ENCODE measurements around the gene OFD1. TPM values are rescaled to one million over a fixed set of nuclear protein-coding genes. Genes with fewer than 3 reads are reported as not detected.

The OFD1 gene
- total RNA-seq, 1 donor from 2014 or later, result 12.8 TPM

DNA sequence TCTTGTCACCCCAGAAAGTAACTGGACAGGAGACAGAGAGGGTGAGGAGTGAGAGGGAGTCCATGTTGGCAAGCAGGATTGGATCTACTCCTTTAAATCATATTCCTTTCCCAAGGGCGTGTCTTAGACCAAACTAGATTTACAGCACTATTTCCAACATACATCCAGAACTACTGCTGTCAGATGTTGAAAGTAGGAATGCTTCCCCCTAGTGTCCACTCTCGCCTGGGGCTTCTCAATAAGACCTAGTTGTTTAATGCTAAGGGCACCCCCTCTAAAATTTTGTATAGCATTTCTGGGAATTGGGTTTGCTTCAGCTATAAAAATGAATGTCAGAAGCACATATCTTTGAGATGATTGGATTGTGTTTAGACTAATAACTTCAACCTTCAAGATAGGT, 13.3 kb downstream of the OFD1 start:
- no peak for DNase-seq (ENCODE audit: low spot score)
- intact Hi-C loops (cut with DNase I), result loop anchor here (5.0 kb wide), 1 partner anchor 91 kb away; no protein-coding TSS in a partner anchor

DNA sequence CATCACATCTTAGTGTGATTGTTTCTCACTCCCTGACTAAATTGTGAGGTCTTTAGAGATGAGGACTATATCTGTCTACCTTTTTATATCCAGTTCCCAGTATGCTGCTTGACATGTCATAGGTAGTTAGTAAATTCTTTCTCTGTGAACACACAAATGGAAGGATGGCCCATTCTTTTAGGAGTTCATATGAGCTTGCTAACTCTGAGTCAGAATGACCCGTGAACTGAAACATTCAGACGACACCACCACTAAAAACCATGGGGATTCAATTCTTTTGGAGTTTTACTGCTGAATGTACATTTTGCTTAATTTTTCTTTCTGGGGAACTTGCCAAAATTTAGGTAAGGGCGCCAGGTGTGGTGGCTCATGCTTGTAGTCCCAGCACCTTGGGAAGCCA, 13.9 kb downstream of the OFD1 start:
- DNase-seq (ENCODE audit: low spot score), result no peak
- intact Hi-C loops (cut with DNase I), result loop anchor here (5.0 kb wide), 1 partner anchor 91 kb away; no protein-coding TSS in a partner anchor

DNA sequence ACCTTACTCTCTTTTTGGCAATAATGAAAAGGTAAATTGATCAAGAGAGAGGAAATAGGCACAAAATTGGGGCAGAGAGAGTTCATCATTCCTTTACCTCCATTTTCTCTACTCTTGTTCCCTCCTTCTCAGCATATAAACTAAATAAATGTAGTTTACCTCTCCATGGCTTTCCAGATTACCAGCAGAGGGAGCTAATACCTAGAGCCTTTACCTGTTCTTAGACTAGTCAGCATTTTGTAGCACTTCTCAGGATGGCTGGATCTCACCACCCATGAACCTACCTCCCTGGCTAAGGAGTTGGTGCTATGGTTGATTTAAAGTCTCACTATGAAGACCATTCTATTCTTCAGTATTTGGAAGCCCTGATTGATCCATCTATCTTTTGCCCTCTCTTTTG, 15.7 kb downstream of the OFD1 start:
- intact Hi-C loops (cut with DNase I), result loop anchor here (2.0 kb wide), 1 partner anchor 283 kb away; no protein-coding TSS in a partner anchor
- no peak for DNase-seq (ENCODE audit: low spot score)

DNA sequence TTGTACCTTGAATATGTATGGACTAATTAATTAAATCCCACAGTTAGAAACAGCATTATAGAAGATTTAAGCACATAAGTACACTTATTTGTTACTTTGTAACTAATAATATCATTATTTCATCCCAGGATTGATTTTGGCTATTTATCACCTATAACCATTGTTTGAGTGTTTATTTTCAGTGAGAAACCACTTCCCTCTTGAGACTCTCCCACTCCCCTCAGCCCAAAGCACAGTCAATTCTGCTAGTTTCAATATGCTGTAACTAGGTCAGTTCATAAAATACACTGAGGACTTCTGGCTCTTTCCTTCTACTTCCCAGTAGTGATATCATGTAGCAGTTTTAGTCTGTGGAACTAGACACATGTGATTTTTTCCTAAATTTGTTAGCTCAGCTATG, 16.3 kb downstream of the OFD1 start:
- intact Hi-C loops (cut with DNase I), result loop anchor here (2.0 kb wide), 1 partner anchor 282 kb away; no protein-coding TSS in a partner anchor
- DNase-seq (ENCODE audit: low spot score), result no peak

DNA sequence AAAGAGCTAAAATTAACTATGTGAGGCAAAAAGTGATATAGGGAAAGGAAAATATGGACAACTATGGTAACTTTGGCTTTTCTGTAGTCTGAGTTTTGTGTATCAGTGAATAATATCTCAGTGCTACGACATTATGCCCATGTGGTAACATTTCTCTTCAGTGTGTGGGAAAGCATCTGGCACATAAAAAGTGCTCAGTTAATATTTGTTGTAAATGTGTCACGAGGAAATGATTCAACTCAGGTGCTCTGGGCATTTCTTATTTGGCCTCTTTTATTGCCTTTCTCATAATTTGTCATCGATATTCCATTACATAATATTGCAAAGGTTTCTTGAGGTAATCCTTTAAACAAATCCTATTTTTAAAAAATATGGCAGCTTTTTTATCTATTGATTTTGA, 17.6 kb downstream of the OFD1 start:
- intact Hi-C loops (cut with DNase I), result no loop called here
- DNase-seq (ENCODE audit: low spot score), result no peak

DNA sequence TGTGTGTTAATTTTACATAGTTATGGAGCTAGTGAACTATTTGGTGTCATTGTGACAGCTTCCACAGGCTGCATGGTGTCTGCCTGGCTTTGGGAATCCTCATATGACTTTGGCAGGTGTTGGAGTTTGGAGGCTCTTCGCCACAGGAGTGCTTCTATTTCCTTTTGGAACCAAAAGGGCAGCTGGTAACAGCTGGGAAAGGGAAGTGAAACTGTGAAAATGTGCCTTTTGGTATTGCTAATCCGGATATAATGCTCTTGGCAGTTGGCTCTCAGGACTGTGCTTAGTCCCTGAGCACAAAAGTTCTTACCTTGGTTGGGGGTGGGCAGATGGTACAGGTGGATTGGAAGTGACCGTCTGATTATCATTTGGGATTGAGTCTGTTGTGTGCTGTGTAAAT, 18.1 kb downstream of the OFD1 start:
- intact Hi-C loops (cut with DNase I), result no loop called here
- no peak for DNase-seq (ENCODE audit: low spot score)

DNA sequence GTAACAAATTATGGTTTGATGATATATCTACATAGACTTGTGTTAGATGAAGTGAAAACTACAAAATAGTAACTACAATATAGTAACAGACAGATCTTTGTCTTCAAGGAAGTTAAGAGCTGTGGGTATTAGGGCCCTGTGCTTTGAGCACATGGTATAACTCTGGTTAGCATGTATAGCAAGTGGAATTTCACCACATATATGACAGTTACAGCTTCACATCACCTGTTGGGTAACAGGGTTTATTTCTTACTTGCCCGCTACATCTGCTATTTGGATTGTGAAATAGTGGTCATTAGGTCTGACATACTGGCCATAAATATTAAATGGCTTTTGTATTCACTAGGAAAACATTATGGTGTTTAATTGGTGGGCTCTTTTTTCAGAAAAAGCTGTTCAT, 20.2 kb downstream of the OFD1 start:
- intact Hi-C loops (cut with DNase I), result no loop called here
- no peak for DNase-seq (ENCODE audit: low spot score)

DNA sequence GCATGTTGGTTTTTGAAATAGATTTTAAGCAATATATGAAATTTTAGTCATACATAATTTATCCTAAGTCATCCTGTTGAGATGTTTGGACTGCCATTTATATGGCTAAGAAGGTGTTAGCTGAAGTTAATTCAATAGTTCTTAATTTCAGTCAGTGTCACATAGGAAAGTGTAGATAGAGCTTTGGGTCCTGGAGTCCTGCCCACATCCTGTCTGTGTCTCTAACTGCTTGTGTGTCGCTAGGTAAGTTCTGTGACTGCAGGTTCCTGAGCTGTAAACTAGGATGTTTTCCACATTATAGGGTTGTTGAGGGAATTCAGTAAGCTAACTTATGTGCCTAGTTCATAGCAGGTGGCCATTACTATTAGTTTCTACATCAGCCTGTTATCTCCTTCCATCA, 20.7 kb downstream of the OFD1 start:
- intact Hi-C loops (cut with DNase I), result no loop called here
- no peak for DNase-seq (ENCODE audit: low spot score)

DNA sequence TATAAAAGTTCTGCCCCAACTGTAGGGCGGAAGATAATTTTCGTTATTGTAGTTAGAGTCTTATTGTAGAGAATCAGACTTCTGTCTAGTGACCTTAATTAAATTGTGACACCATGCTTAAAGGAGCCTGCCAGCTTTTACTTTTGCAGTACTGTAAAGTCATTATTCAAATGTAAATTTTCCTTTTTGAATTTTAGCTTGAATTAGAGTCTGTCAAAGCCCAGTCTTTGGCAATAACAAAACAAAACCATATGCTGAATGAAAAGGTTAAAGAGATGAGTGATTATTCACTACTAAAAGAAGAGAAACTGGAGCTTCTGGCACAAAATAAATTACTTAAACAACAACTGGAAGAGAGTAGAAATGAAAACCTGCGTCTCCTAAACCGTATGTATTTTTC, 21.8 kb downstream of the OFD1 start:
- intact Hi-C loops (cut with DNase I), result no loop called here
- no peak for DNase-seq (ENCODE audit: low spot score)

DNA sequence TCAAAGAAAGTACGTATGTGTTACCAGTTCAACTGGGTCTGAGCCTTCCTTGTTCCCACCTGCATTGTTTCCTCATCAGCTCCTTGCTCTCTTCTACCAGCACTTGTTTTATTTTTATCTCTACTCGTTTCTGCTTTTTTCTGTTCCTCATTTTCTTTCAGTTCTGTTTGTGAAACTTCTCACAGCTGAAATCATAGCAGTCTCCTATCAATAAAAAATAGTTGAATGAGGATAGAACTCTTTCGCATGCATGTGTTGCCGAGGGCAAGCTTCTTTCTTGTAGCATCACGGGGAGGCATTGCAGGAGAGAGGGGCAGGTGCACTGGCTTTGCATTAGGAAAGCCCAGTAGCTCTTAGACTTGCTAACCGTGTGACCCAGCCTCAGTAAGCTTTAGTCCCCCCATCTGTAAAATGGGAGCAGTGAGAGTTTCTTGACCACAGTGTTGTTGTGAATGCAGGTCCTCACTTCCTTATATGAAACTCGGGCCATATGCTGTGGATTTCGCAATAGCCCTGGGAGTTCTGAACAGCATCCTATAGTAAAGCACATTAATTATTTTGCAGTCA, 24.7 kb downstream of the OFD1 start:
- intact Hi-C loops (cut with DNase I), result no loop called here
- no peak for DNase-seq (ENCODE audit: low spot score)

DNA sequence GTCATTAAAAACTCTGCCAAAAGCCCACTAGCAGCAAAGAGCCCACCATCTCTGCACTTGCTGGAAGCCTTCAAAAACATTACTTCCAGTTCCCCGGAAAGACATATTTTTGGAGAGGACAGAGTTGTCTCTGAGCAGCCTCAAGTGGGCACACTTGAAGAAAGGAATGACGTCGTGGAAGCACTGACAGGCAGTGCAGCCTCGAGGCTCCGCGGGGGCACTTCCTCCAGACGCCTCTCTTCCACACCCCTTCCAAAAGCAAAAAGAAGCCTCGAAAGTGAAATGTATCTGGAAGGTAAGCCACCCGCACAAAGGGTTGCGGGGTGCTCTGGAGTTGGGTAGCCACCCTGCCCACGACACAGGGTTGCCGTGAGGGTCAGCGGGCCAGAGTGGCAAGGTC, 25.9 kb downstream of the OFD1 start:
- DNase-seq (ENCODE audit: low spot score), result no peak

DNA sequence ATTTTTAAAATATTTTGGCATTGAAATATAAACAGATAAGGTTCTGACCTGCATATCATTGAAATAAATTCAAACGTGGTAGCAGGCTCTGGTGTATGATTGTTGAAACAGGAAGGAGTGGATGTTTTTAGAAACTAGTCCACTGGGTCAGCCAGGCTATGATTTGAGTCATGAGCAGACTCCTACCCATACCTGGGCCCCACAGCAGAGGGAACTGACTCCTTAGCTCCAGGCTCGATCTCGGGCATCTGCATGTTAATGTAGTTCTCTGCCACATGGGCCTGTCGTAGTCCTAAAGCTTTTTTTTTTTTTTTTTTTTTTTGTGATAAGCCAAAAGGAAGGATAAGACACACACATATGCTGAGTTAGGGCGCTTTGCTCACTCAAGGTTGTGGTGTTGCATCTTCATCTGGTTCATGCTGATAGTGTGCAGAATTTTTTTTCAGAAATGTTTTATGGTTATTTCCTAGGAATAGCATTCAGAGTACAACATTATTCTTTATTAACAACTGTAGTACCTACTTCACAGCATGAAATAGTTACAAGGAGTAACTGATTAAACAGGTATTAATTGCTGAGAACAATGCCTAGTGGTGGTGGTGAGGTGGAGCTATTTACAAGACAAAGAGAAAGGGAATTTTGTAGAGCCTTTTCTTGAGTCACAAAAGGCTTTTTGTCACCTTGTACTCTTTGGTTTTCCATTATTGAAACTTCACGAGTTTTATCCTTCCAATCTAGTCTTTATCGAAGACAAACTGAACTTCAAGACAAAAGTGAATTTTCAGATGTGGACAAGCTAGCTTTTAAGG, 27.3 kb downstream of the OFD1 start:
- intact Hi-C loops (cut with DNase I), result no loop called here
- no peak for DNase-seq (ENCODE audit: low spot score)

More for the DNA sequence above, 25.9 kb downstream of the OFD1 start:
- intact Hi-C loops (cut with DNase I), result no loop called here

DNA sequence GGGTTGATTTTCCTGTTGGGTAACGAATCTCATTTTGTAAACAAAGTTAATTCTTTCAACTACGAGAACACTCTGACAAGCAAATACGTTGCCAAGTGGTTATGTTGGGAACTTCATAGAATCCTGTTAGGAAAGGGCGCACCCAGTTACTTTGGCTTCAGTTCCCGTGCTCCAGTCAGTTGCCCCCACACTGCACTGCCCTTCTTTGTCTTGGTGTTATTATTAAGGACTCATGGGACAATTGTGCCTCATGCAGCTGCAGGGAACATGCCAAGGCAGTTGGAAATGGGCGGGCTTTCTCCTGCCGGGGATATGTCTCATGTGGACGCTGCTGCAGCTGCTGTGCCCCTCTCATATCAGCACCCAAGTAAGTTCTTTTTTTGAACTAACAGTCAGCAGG, 28.9 kb downstream of the OFD1 start:
- intact Hi-C loops (cut with DNase I), result no loop called here
- peak; percentile 77 for DNase-seq (ENCODE audit: low spot score)

DNA sequence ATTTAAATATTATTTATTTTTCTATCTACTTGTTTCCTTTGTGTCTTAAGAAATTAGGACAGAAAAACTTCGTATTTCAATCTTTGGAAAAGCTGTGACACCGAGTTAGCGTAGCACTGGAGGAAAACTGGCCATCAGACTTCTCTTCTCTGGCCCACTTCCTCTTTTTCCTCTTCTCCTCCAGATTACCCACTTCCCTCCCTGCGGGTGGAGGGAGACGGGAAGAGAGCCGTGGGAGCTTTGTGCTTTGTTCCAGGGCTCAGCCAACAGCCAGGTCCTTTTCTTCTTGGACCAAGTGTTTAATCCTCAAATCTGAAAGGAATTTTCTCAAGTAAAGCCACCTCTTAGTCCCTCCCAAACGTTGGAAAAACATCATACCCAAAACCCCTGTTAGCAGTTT, 29.7 kb downstream of the OFD1 start:
- DNase-seq (ENCODE audit: low spot score), result no peak
- intact Hi-C loops (cut with DNase I), result no loop called here

DNA sequence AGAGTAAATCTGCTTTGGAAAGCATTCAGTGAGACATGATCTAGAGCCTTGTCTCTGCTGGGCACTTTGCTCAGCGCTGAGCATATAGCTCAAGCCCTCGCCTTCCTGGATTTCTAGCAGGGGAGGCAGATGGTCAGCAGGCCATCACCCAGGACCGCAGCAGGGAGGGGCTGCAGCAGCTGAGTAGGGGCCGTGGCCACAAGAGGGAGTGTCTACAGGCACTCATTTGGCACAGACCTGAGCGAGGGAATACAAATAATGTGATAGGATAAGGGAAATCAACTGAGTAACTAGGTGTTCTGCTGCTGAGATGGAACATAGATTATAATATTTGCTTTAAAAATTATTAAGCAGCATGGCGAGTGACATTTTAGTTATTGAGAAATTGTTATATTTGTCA, 30.2 kb downstream of the OFD1 start:
- intact Hi-C loops (cut with DNase I), result no loop called here
- no peak for DNase-seq (ENCODE audit: low spot score)

DNA sequence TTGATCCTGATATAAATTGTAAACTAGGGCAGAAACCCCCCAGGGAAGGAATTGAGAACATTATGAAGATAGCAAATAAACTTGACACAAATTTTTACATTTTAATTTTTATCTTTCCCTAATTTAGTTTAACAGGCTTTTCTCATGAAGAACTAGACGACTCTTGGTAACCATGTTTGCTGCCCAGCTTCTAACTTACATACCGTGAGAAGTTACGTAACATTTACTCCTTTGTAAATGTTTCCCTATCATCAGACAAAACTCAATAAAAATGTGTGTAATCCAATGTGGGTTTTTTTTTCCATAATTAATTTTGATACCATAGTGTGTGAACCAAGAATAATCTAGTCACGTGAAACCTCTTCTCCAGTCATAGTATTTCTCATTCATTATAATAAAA, 34.4 kb downstream of the OFD1 start:
- no peak for DNase-seq (ENCODE audit: low spot score)
- intact Hi-C loops (cut with DNase I), result no loop called here

DNA sequence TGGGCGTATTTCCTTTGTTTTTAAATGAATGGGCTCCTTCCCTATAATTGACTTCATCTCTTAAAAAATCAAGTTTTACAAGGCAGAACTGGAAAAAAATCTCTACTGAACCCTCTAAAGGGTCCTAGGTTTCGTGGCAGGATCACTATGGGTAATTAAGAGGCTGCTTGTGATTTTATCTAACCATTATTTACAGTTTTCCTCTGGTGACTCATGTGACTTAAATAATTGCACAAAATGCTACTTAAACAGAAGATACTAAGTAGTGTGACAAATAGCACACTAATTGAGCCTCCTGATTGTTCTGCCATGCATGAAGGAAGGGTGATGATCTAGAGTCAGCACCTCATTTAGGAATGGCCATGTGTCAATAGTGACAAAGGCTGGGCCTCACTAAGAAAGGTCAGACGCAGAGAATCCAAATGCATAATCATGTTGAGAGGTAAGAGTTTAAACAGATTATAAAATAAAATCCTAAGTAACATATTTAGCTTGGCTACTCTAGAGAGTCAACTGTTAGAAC, 35.5 kb downstream of the OFD1 start:
- intact Hi-C loops (cut with DNase I), result no loop called here
- DNase-seq (ENCODE audit: low spot score), result no peak

DNA sequence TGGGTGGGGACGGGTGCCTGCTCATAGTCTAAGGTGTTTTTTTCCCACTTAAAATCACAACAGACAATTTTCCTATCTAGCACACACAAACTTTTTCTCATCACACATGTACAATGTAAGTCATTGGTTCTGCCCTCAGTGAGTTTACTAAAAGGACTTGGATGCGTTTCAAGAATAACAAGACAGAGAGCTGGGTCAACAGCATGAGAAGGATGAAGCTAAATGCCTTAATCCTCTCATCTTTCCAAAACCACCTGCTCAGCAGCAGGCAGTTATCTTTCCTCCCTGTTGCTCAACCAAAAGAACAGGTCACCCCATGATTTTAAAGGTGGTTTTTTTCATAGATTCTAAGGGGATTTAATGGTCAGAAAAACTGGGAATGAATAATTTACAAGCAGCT, 40.1 kb downstream of the OFD1 start:
- intact Hi-C loops (cut with DNase I), result no loop called here
- no peak for DNase-seq (ENCODE audit: low spot score)

DNA sequence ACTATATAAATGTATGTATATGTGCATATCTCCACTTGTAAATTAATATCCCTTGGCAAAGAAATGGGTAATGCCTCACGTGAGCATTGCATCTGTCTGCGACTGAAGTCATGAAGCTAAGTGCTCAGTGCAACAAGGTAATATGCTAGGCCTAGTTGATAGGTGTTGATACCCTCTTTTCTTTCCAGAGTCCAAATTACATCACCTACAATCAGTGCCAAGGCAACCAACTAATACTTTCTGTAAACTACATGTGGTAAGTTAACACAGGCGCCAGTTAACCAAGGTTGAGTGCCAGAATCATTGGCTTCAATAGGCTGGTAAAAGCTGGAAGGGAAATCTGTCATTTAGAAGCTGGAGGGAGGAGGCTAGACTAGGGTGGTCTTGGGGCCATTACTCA, 41.3 kb downstream of the OFD1 start:
- intact Hi-C loops (cut with DNase I), result no loop called here
- DNase-seq (ENCODE audit: low spot score), result no peak

DNA sequence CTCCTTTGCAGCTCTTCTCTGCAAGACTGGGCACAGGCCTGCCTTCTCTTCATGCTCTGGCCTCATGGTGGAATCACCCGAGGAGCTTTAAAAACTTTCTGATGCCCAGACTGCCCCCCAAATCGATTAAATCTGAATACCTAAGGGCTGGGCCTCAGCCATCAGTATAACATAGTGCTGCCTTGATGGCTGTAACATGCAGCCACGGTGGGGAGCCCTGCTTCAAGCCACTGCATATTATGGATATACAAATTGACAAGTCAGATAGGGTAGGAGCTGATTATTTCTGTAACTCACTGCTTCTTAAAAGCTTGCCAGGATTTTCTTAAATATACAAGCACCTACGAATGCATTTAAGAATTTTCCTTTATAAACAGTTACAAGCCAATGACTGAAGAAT, 41.8 kb downstream of the OFD1 start:
- intact Hi-C loops (cut with DNase I), result no loop called here
- no peak for DNase-seq (ENCODE audit: low spot score)

DNA sequence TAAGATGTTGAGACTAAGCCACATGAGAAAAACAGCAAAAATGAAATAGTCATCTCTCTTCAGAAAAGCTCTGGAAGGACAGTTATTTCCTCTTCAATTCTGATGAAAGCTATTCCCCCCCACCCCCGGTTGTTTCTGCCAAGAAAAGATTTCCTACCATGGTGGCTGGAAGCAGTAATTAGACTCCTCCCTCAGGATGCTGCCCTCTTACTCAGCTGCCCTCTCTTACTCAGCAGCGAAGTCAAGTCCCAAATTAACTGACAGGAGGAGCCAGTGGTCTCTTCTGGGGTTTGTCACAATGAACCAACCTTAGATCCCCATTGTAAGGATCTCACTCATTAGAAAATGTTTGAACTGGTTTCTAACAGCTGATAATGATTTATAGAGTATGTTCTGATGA, 44.4 kb downstream of the OFD1 start:
- intact Hi-C loops (cut with DNase I), result no loop called here
- DNase-seq (ENCODE audit: low spot score), result no peak

Data from cardiac septum (tissue), 1 donor.